Ecto neural progenitor cell (in vitro differentiated cells): Measurements from ENCODE around the gene ADIPOQ.
"Not testable (repeated sequence)": the region's sequence is repeated elsewhere in the genome, so short reads cannot be mapped to it uniquely, and the experiment has no call there.

ENCODE experiments used
- DNase-seq: peaks from one replicate; pipeline ENCODE4 v3.0.0-alpha.2; 2018; ENCODE audit warnings: low spot score

ADIPOQ gene

GRCh38 chr3:186903676-186904075 is 61.2 kb downstream of the ADIPOQ start:
- not testable (repeated sequence) for DNase-seq

- not testable (repeated sequence) for DNase-seq
Observed at GRCh38 chr3:186907075-186907474, 64.6 kb downstream of the ADIPOQ start.
